HepG2 (cell line): ENCODE results near the gene PTPRH. TPM values are rescaled to one million over a fixed set of nuclear protein-coding genes. Genes with fewer than 3 reads are reported as not detected.

ENCODE experiments used
- ATAC-seq: fragments of 200-7000 bp; cut with Tn5 transposase; 3 replicates; pipeline ENCODE4 v1.9.1; 2020; ENCODE audit warnings: mild to moderate bottlenecking, moderate library complexity
- BruUV-seq: library from RNA; stranded (reverse); fragments of 400-500 nt; replicated peaks from 2 replicates; lab custom pipeline; 2021; lab: Mats Ljungman, UMichigan
- CTCF ChIA-PET: fragments of 300-600 bp; formaldehyde crosslinking; extraction: SDS; loops from one replicate; lab custom pipeline; 2021; ENCODE audit warnings: low total read pairs, inconsistent platforms, low intra/inter-chr PET ratio; lab: Yijun Ruan, JAX
- POLR2A ChIA-PET: fragments of 350-600 bp; sonication (Branson Sonifier 250); formaldehyde crosslinking; loops from one replicate; lab custom pipeline; 2020; ENCODE audit warnings: antibody characterized with exemption, inconsistent platforms; lab: Yijun Ruan, JAX
- DNase-seq: peaks from one replicate; pipeline ENCODE4 v3.0.0-alpha.2; 2015; ENCODE audit warnings: low spot score
- FAIRE-seq: peaks from 3 replicates; lab custom pipeline; 2011; peaks lifted over from hg19 to GRCh38; lab: Jason Lieb, UNC
- H2AFZ ChIP-seq: one replicate; pipeline ENCODE4 v1.6.1; 2011; ENCODE audit warnings: low read length, inconsistent platforms
- H3K27ac ChIP-seq: fragments of 300-600 bp; 3 replicates; pipeline ENCODE4 v1.8.0; 2011; ENCODE audit warnings: mixed run types, mild to moderate bottlenecking, mixed read lengths, low read length, inconsistent platforms; ENCODE audit not compliant: insufficient read depth; ENCODE audit errors: extremely low read length
- H3K27me3 ChIP-seq, 2 experiments: fragments of 200-600 bp in 1 of 2; 2 replicates in 1 of 2; 3 replicates in 1 of 2; pipeline versions ENCODE4 v1.6.0 to v1.8.0; 2011; ENCODE audit warnings: low read length in 2 of 2, mild to moderate bottlenecking in 2 of 2, moderate library complexity in 2 of 2, inconsistent platforms in 1 of 2; ENCODE audit not compliant: insufficient read depth in 2 of 2, control insufficient read depth in 1 of 2
- H3K36me3 ChIP-seq, 2 experiments: fragments of 200-600 bp in 1 of 2; replicated peaks in 1 of 2; 2 replicates in 1 of 2; 3 replicates in 1 of 2; pipeline versions ENCODE4 v1.5.1 to v1.8.0; 2011; ENCODE audit warnings: low read length in 2 of 2, inconsistent platforms in 1 of 2; ENCODE audit not compliant: insufficient read depth in 2 of 2, control insufficient read depth in 1 of 2
- H3K4me1 ChIP-seq: 2 replicates; pipeline ENCODE4 v1.5.1; 2012; ENCODE audit warnings: low read length, inconsistent platforms; ENCODE audit not compliant: insufficient read depth
- H3K4me2 ChIP-seq: 2 replicates; pipeline ENCODE4 v1.6.0; 2011; ENCODE audit warnings: low read depth, low read length, inconsistent platforms
- H3K4me3 ChIP-seq, 3 experiments: fragments of 200-600 bp in 1 of 3; sonication (generic), shearing (Covaris generic) in 1 of 3; replicated peaks in 1 of 3; 2 replicates each; pipeline ENCODE4 v1.5.1; 2011 to 2016; ENCODE audit warnings: low read length in 3 of 3, inconsistent platforms in 2 of 3, low read depth in 2 of 3, mild to moderate bottlenecking in 2 of 3, control low read depth in 1 of 3, mixed read lengths in 1 of 3; ENCODE audit not compliant: insufficient read depth in 1 of 3
- H3K79me2 ChIP-seq: one replicate; pipeline ENCODE4 v1.6.1; 2011; ENCODE audit warnings: low read length, inconsistent platforms; ENCODE audit not compliant: insufficient read depth
- H3K9ac ChIP-seq: 2 replicates; pipeline ENCODE4 v1.6.0; 2011; ENCODE audit warnings: mild to moderate bottlenecking, low read depth, low read length, inconsistent platforms; ENCODE audit not compliant: insufficient read depth
- H3K9me3 ChIP-seq: 2 replicates; pipeline ENCODE4 v1.5.1; 2012; ENCODE audit warnings: mild to moderate bottlenecking, low read length
- H4K20me1 ChIP-seq: 2 replicates; pipeline ENCODE4 v1.6.0; 2011; ENCODE audit warnings: inconsistent platforms, mild to moderate bottlenecking, low read length, moderate library complexity; ENCODE audit not compliant: insufficient read depth
- HNF4G ChIP-seq, 2 experiments: sonication (generic) in 1 of 2; formaldehyde crosslinking in 1 of 2; IDR thresholded peaks; 2 replicates each; pipeline versions ENCODE4 v1.4.0 to v1.6.1; 2011 to 2020; ENCODE audit warnings: borderline replicate concordance in 2 of 2, low read depth in 2 of 2, mild to moderate bottlenecking in 2 of 2, low read length in 1 of 2, missing genetic modification reagents in 1 of 2, moderate library complexity in 1 of 2
- KLF12 ChIP-seq: sonication (generic); formaldehyde crosslinking; IDR thresholded peaks from 2 replicates; pipeline ENCODE4 v1.4.0; 2020; ENCODE audit warnings: missing genetic modification reagents, borderline replicate concordance
- PHF20 ChIP-seq: sonication (generic); formaldehyde crosslinking; IDR thresholded peaks from 2 replicates; pipeline ENCODE4 v1.5.0; 2020; ENCODE audit warnings: mild to moderate bottlenecking, missing genetic modification reagents
- SKI ChIP-seq: fragments of 450-650 bp; IDR thresholded peaks from one replicate; pipeline ENCODE4 v1.6.1; 2018; ENCODE audit warnings: mild to moderate bottlenecking; ENCODE audit not compliant: partially characterized antibody
- ZNF646 ChIP-seq: sonication (generic); formaldehyde crosslinking; IDR thresholded peaks from 2 replicates; pipeline ENCODE4 v1.9.0; 2021; ENCODE audit warnings: mild to moderate bottlenecking, missing genetic modification reagents
- WGBS: methylation state at CpG from one replicate; pipeline ENCODE4 v1.1.6; 2017; ENCODE audit warnings: low lambda C conversion rate; 5-methylcytosine and 5-hydroxymethylcytosine counted together
- in situ Hi-C: cut with HindIII; loops from 2 replicates; pipeline ENCODE4 v1.10.0; 2017; ENCODE audit warnings: low pct_unique_long_range_greater_than_20kb; ENCODE audit not compliant: extremely low pct_ligation_motif_present
- intact Hi-C: fragments of 100-400 bp; cut with micrococcal nuclease; formaldehyde crosslinking; loops from one replicate; pipeline ENCODE4 v1.10.0; 2022; ENCODE audit not compliant: unreplicated experiment
- polyA plus RNA-seq, 8 experiments: library from polyadenylated mRNA; depleted of rRNA in 3 of 8; stranded (reverse) in 7 of 8; unstranded in 1 of 8; fragments of >200 nt; fragmentation: Illumina TruSeq in 4 of 8; extraction: Trizol in 4 of 8; gene quantifications; 2 replicates each; pipeline versions ENCODE4 v1.2.1 to v1.2.3, GENCODE V29; 2011 to 2016; ENCODE audit warnings: low read depth in 4 of 8, missing spikeins in 1 of 8, mixed read lengths in 1 of 8; ENCODE audit not compliant: insufficient read depth in 1 of 8
- total RNA-seq, 5 experiments: library from RNA; depleted of rRNA; stranded (reverse); fragments of >200 nt; fragmentation: Illumina TruSeq; extraction: Trizol; gene quantifications; 2 replicates each; pipeline ENCODE4 v1.2.3, GENCODE V29; 2016; ENCODE audit warnings: low read depth in 1 of 5
- TF ChIP-seq, protein P1 (sequence below): sonication (generic); formaldehyde crosslinking; IDR thresholded peaks from 2 replicates; pipeline ENCODE4 v1.4.0; 2020; ENCODE audit warnings: missing genetic modification reagents
- TF ChIP-seq, protein P2 (sequence below): sonication (generic); formaldehyde crosslinking; IDR thresholded peaks from 2 replicates; pipeline ENCODE4 v1.9.0; 2021; ENCODE audit warnings: missing genetic modification reagents, mild to moderate bottlenecking, borderline replicate concordance

The PTPRH gene
- total and polyA plus RNA-seq, 2 of the 13 experiments (the other 11 are each of a cell fraction or from before 2014, with no cell fraction given): 14.7 to 125 TPM

GRCh38 chr19:55248166-55248675, 38.9 kb upstream of the PTPRH start (continued):
- no peak for TF ChIP-seq HNF4G (IDR thresholded peaks at IDR 0.05; ENCODE audit: borderline replicate concordance, low read depth, low read length)
- no peak for TF ChIP-seq HNF4G (CRISPR knock-in tag; IDR thresholded peaks at IDR 0.05; ENCODE audit: borderline replicate concordance, low read depth)
- TF ChIP-seq SKI: no peak

DNA sequence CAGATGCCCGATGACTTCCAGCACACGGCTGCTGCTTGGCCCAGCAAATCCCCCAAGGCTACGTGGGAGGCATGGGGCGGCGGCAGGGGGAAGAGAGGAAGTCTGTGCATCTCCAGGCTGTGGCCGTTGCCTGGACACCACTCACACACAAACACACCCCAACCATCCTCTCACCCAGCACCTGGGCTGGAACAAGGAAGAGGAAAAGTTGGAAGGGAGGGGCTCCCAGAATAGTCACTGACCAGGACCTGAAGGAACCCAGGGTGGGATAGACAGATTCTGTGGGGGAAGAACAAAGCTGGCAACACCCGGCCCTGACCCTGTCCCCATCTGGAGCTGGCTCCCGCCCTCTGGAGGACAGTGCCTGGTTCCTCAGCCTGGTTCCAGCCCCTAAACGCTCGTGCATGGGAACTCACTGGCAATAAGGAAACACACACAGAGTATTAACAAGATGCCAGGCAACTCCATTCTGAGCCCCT, 38.4 kb upstream of the PTPRH start:
- no peak for DNase-seq
- no peak; the same call in 2 of the 3 replicates for ATAC-seq
- no peak overlapping the region for H3K27ac ChIP-seq
- TF ChIP-seq ZNF646 (CRISPR knock-in tag) (no peak), KLF12 (no peak), PHF20 (CRISPR knock-in tag) (no peak)
- TF ChIP-seq, protein P1, sequence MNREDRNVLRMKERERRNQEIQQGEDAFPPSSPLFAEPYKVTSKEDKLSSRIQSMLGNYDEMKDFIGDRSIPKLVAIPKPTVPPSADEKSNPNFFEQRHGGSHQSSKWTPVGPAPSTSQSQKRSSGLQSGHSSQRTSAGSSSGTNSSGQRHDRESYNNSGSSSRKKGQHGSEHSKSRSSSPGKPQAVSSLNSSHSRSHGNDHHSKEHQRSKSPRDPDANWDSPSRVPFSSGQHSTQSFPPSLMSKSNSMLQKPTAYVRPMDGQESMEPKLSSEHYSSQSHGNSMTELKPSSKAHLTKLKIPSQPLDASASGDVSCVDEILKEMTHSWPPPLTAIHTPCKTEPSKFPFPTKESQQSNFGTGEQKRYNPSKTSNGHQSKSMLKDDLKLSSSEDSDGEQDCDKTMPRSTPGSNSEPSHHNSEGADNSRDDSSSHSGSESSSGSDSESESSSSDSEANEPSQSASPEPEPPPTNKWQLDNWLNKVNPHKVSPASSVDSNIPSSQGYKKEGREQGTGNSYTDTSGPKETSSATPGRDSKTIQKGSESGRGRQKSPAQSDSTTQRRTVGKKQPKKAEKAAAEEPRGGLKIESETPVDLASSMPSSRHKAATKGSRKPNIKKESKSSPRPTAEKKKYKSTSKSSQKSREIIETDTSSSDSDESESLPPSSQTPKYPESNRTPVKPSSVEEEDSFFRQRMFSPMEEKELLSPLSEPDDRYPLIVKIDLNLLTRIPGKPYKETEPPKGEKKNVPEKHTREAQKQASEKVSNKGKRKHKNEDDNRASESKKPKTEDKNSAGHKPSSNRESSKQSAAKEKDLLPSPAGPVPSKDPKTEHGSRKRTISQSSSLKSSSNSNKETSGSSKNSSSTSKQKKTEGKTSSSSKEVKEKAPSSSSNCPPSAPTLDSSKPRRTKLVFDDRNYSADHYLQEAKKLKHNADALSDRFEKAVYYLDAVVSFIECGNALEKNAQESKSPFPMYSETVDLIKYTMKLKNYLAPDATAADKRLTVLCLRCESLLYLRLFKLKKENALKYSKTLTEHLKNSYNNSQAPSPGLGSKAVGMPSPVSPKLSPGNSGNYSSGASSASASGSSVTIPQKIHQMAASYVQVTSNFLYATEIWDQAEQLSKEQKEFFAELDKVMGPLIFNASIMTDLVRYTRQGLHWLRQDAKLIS: no peak
- TF ChIP-seq, protein P2, sequence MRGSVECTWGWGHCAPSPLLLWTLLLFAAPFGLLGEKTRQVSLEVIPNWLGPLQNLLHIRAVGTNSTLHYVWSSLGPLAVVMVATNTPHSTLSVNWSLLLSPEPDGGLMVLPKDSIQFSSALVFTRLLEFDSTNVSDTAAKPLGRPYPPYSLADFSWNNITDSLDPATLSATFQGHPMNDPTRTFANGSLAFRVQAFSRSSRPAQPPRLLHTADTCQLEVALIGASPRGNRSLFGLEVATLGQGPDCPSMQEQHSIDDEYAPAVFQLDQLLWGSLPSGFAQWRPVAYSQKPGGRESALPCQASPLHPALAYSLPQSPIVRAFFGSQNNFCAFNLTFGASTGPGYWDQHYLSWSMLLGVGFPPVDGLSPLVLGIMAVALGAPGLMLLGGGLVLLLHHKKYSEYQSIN: no peak

More for the DNA sequence above, 38.4 kb upstream of the PTPRH start:
- peaks cover 31% of the 10 kb centered on the region for H3K4me1 ChIP-seq
- peaks cover 30 to 75% of the 10 kb centered on the region in 2 experiments; a peak in 4 of 5 replicates for H3K36me3 ChIP-seq
- H3K9ac ChIP-seq: no peak overlapping the region
- ChIA-PET POLR2A (no interaction called here), CTCF (no interaction called here)
- no peak overlapping the region for H2AFZ ChIP-seq
- intact Hi-C loops (no loop called here), in situ Hi-C loops (no loop called here)
- no peak overlapping the region for H3K4me2 ChIP-seq
- H3K9me3 ChIP-seq: no peaks in the 10 kb centered on the region
- no peak for FAIRE-seq
- 91% methylated on average over 8 of the region's 10 CpGs for WGBS
- H3K27me3 ChIP-seq: no peaks in the 10 kb centered on the region
- peaks cover 46% of the 10 kb centered on the region for H4K20me1 ChIP-seq
- BruUV-seq: no TSS peak
- H3K79me2 ChIP-seq: peaks cover 51% of the 10 kb centered on the region
- H3K4me3 ChIP-seq: no peak overlapping the region
